ENCODE data around the gene PTPRM.

PTPRM gene

GRCh38 chr18:8396254-8396653 is 829.1 kb downstream of the PTPRM start:
- no peak for DNase-seq (ENCODE audit: low spot score)

- DNase-seq (ENCODE audit: low spot score): no peak
Measured at GRCh38 chr18:8397034-8397433, 829.9 kb downstream of the PTPRM start.

- DNase-seq (ENCODE audit: low spot score): no peak
Measured at GRCh38 chr18:8399138-8399537, 832.0 kb downstream of the PTPRM start.

DNA sequence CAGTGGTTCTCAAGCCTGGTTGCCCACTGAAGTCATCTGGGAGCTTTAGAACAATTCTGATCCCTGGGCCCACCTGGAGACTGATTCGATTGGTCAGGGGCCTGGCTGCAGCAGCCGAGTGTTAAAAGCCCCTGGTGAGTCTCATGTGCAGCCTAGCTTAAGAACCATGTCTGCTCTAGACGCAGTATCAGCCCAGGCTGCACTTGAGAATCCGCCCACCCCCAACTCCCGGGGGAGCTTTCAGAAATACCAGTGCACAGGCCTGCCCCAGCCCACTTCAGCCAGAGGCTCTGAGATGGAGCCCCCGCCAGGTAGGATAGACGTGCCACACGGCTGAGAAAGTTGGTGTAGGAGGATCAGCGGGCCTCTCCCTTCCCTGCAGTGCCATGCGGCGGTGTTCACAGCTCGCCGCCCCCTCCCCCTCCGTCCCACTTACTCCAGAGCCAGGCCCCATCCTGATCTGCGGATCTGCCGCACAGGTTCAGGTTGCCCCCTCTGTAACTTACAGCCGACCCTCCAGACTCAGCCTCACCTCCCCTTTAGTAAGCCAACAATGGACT is 833.2 kb downstream of the PTPRM start:
- no peak for DNase-seq (ENCODE audit: low spot score)

- no peak for DNase-seq (ENCODE audit: low spot score)
Measured at GRCh38 chr18:8400825-8401224, 833.7 kb downstream of the PTPRM start.

GRCh38 chr18:8401606-8402005 is 834.5 kb downstream of the PTPRM start:
- DNase-seq (ENCODE audit: low spot score): no peak

DNA sequence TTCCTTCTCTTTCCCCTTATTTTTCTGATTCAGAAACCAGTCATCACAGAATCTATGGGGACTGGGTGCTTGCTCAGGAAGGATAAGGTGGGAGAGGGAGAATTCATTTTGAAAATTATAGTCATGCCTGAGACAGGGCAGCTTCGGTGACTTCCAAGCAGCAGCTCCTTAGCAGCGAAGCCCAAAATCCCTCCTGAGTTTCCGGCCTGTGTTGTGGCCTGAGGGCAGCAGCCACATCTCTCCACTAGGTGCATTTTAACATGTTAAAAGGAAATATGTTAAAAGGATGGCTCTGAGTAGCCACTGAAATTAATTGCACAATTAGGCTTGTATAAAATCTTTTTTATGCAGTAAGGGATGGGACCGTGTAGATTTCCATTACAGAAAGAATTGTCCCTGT is 835.1 kb downstream of the PTPRM start:
- DNase-seq (ENCODE audit: low spot score): no peak

GRCh38 chr18:8403713-8404112 is 836.6 kb downstream of the PTPRM start:
- no peak for DNase-seq (ENCODE audit: low spot score)

DNA sequence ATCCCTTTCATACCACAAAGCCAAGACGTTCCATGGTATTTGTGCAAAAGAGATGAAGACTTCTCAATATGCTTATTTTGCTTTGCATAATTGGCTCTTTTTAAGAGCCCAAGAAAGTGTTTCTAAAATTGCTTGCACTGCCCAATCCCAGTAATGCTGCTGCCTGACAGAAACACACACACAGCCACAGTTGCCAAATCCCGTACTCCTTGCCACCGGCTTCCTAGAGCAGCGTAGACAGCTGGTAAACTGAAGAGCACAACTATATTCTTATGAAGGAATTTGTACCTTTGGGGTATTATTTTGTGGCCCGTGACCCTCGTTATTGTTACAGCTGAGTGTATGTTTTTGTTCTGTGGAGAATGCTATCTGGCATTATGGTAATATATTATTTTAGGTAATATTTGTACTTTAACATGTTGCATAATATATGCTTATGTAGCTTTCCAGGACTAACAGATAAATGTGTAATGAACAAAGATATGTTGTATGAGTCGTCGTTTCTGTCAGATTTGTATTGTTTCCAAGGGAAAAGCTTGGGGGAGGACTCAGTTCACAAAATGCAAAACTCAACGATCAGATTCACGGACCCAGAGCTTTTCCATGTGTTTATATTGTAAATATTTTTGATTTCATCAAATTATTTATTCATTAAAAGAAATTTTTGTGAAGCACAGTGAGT is 839.2 kb downstream of the PTPRM start:
- no peak for DNase-seq (ENCODE audit: low spot score)

GRCh38 chr18:8406868-8407250 is 839.7 kb downstream of the PTPRM start:
- DNase-seq (ENCODE audit: low spot score): no peak

DNA sequence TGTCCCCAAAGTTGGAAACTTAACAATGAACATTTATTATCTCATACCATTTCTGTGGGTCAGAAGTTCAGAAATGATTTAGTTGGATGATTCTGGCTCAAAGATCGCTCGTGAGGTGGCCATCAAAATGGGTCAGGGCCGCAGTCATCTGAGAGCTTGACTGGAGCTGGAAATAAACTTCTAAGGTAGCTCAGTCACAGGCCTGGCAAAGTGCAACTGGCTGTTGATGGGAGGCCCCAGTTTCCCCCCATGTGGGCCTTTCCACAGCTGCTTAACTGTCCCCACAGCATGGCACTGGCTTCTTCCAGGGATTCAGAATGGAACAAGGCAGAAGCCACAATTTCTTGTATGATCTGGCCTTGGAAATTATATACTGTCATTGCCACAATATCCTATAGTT is 842.0 kb downstream of the PTPRM start:
- DNase-seq (ENCODE audit: low spot score): no peak

DNA sequence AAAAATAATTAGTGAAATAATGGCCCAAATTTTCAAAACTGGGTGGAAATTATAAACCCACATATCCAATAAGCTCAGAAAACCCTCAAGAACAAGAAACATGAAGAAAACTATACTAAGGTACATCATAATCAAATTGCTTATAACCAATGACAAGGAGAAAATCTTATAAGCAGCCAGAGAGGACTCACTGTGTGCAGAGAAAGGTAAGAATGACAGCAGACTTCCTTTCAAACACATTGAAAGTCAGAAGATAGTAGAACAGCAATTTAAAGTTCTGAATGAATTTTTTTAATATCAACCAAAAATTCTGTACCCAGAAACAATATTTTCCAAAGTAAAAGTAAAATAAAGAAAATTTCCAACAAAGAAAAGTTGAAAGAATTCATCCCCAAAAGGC is 844.4 kb downstream of the PTPRM start:
- no peak for DNase-seq (ENCODE audit: low spot score)

- DNase-seq (ENCODE audit: low spot score): no peak
Measured at GRCh38 chr18:8412117-8412516, 845.0 kb downstream of the PTPRM start.

DNA sequence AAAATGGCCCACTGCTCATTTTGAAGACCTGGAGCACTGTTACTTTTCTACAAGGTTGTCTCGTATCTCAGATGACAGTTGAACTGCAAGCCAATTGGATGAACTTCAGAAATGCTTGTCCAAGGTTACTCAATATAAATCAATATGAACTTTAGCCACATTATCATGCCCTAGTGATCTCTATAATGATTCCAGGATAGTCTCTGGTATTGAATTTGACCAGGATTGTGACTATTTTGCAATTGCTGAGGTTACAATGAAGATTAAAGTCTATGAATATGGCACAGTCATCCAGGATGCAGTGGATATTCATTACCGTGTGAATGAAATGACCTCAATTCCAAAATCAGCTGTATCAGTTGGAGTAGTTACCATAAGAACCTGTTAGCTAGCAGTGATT is 846.1 kb downstream of the PTPRM start:
- DNase-seq (ENCODE audit: low spot score): no peak

- DNase-seq (ENCODE audit: low spot score): no peak
Measured at GRCh38 chr18:8413751-8414150, 846.6 kb downstream of the PTPRM start.

GRCh38 chr18:8416212-8417019 is 849.3 kb downstream of the PTPRM start:
- no peak for DNase-seq (ENCODE audit: low spot score)

- DNase-seq (ENCODE audit: low spot score): no peak
Measured at GRCh38 chr18:8422391-8422790, 855.3 kb downstream of the PTPRM start.

DNA sequence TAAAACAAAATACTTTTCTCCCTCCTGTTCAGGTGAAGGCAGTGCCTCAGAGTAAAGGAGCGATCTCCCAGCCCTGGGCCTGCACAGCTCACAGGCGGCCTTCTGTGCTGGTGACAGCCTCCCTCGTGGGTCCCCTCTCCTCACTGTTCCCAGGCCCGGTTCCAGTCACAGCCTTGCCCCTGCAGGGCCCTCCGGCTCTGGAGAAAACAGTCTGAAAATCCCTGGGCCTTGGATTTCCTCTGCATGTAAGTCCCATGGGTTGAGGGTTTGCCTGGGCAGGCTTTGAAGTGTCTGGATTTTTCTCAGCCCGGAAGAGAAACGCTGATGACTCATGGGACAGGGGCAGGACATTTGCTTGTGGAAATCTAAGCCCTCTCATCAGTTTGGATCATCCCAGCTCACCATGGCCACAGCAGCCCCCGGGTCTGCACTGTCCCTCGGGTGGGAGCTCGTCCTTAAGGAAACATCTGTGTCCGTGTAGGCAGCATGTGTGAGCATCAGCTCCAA is 856.0 kb downstream of the PTPRM start:
- no peak for DNase-seq (ENCODE audit: low spot score)

GRCh38 chr18:8424481-8424880 is 857.4 kb downstream of the PTPRM start:
- DNase-seq (ENCODE audit: low spot score): no peak

GRCh38 chr18:8424917-8425725 is 858.0 kb downstream of the PTPRM start:
- DNase-seq (ENCODE audit: low spot score): peak; percentile 36

DNA sequence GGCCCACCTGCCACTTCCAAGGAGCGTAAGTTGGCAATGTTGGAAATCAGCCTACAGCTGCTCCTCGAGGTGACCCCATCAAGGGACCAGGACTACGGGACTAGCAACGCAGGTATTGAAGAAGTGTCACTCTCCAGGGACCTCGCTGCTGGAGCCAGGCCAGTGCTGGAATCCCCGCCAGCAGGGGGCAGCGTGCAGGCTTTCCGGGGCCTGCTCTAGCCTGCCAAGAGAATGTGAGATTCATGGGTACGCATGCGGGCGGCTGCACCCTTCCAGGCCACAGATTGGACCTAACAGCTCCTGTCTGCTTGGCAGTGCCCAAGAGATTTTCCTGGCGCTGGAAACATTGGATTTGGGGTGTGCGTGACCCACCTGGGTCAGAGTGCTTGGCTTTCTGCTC is 859.3 kb downstream of the PTPRM start:
- no peak for DNase-seq (ENCODE audit: low spot score)

GRCh38 chr18:8427339-8427738 is 860.2 kb downstream of the PTPRM start:
- DNase-seq (ENCODE audit: low spot score): no peak
